Activated CD4-positive, alpha-beta T cell treated with anti-CD3 and anti-CD28 coated beads, Interleukin-2, amount 50 U/mL, for 24 hours (primary cell): ENCODE data around the gene RAP1GAP.
"Not testable (repeated sequence)": the region's sequence is repeated elsewhere in the genome, so short reads cannot be mapped to it uniquely, and the experiment has no call there.

Experiments
- DNase-seq, 2 donors: peaks; one replicate each; pipeline ENCODE4 v3.0.0-alpha.2; 2020; ENCODE audit warnings: low read depth in 1 of 2, low spot score in 1 of 2

RAP1GAP gene

GRCh38 chr1:21680381-21680780 is 11.2 kb upstream of the RAP1GAP start:
- no peak for DNase-seq

DNA sequence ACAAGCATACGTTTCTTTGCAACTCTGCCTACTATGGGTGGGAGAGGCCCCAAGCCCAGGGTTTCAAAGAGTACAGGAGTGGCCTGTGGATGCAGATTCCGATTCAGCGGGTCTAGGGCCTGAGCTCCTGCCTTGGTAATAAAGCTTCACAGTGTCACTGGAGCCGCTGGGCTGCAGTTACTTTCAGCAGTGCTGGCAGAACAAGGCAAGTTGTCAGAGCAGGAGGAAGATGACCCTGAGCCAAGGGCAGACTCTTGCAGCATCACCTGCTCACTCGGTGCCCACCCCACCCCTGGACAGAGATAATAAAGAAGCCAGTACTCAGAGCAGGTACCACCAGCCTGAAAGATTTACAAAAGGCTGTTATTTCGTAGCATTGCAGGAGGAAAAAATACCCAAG is 8.0 kb upstream of the RAP1GAP start:
- DNase-seq: no peak

DNA sequence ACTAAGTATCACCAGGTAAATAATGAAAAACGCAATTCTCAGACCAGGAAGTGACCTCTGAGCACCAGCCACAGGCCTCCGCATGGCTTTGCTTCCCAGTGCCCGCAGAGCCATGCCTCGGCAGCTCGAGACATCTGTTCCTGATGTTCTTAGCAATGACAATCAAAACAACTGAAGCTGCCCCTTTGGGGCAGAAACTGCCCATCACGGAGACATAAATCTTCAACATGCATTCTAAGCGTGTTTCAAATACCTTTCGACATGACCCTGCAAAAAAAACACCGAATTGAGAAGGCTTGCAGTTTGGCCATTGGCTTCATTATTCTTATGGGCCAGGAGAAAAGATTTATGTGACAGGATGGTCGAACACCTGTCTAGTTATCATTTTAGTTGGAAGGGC is 5.8 kb upstream of the RAP1GAP start:
- DNase-seq: no peak

DNA sequence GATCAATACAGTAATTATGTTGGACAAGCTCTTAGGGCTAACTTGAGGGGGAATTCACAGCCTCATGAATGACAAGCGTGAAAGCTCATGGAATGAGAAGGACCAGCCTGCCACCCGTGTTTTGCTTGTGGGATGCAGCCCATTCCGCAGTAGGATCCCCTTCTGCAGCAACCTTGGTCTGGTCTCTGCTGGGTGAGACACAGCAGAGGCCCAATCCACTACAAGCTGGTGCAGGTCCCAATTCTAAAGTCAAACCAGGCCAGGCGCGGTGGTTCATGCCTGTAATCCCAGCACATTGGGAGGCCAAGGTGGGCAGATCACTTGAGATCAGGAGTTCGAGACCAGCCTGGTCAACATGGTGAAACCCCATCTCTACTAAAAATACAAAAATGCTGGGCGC is 4.7 kb upstream of the RAP1GAP start:
- not testable (repeated sequence) for DNase-seq

DNA sequence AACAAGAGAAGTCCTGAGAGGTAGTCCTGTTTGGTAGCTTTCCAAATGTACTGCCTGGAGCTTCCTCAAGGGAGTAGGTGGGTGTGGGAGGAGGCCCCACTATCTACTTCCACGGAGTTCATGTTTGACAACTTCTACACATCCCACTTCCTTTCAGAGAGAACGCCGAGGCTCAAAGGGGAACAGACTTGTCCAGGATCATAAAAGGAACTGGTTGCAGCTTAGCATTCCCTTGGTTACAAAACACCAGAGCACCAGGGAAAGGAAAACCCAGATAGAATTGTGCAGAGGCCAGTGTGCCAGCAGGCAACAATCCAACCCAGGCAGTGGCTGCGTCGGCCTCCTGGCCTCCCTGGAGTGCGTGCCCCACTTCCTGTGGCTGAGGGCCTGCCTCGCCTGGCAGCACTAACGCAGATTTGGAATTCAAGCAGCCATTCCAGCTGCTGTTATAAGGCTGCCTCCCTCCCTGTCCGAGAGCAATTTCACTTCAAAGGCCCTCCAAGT is 4.2 kb upstream of the RAP1GAP start:
- DNase-seq: no peak

DNA sequence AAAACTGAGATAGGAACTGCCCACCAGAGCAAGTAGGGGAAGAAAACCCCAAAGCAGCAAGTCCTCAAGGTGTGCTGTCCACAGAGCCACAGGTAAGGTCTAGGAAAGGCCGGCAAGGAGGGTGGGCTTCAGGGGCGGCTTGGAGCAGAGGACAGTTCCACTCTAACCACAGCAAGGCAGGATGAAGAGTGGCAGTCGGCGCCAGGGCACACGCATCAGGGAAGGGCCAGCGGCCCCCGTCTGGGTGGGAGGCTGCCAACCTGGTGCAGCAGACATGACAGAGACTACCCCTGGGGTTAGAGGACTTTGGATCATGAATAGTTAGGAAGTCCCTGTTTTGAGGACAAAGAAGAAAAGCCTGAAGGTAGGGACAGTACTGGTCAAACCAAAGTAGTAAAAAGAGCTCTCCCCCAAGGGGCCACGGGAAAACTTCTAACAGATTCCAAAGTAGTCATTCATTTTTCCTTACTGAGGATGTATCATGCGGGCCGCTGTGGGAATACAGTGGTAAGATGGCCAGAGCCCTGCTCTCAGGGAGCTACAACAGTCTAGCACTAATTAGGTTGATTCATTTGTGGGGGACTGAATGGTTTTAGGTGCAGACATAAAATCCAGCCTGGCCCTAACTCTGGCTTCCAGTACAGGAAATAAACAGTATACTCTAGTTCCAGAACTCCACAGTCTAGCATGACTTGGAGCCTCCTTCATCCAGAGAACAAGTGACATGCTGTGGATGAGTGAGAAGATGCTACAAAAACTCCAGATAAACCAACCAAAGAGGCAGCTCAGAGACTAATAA is 3.5 kb upstream of the RAP1GAP start:
- no peak for DNase-seq

DNA sequence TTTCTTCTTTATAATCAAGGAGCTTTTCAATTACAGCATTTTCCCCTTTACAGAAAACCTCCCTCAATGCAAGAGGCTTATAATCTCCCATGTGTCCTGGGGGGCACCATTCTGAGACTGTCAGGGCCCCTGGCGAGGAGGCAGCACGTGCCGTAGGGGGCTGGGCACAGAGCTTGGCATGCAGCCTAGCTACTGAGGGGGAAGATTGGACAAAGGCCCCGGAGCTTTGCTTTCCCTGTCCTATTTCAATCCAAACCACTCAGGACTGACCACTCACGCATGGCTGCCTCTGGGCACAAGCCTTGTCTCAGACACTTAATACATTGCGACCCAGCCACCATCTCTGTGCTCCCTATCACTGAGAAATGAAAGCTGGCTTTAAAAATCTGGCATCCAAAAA is 2.8 kb upstream of the RAP1GAP start:
- DNase-seq: no peak

GRCh38 chr1:21670956-21671902 is 2.1 kb upstream of the RAP1GAP start:
- no peak for DNase-seq

DNA sequence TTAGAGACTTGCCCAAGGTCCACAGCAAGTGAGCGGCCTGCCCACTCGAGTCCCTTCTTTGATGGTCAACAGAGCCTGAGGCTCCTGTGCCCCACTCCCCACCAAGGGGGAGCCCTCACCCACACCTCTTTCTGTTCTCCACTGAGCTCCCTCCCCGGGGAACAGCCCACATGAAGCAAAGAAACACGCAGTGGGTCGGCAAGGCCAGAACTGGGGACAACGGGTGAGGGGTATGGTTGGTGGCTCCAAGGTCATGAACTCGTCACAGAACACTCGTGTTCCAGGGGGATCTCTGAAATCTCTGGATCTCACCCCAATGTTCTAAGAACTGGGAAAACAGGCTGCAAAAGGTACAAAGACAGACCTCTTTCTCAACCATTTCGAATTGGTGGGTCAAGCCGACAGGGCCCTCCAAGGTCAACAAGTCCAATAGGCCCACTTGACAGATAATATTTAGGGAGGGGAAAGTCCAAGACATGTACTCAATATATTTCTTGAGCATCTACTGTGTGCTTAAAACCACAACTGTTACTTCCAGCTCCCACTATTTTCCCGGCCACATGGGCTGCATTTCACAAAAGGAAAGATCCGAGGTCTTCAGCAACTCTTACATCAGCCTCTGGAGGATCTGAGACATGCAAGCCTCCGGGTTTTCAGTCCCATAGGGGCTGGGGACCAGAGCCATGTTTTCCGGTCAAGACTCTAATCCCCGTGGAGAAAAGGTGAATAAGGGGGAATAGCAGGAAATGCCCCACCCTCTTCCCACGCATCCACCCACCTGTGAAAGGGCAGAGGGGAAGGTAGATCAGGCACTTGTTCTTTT is 1.1 kb upstream of the RAP1GAP start:
- no peak for DNase-seq

DNA sequence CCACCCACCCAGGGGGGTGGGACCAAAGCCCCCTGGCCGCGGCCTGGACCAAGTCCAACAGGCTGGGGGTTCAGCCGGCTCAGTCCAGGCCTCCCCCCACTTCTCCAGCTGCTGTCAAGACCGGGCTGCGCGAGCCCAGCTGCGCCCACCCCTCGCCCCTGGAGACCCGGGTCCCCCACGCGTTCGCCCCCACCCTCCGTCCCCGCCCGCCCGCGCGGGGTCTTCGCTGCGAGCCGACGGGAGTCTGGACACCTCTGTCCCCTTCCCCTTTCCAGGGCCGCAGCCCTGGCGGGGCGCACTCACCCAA is 253 bp downstream of the RAP1GAP start:
- no peak for DNase-seq

DNA sequence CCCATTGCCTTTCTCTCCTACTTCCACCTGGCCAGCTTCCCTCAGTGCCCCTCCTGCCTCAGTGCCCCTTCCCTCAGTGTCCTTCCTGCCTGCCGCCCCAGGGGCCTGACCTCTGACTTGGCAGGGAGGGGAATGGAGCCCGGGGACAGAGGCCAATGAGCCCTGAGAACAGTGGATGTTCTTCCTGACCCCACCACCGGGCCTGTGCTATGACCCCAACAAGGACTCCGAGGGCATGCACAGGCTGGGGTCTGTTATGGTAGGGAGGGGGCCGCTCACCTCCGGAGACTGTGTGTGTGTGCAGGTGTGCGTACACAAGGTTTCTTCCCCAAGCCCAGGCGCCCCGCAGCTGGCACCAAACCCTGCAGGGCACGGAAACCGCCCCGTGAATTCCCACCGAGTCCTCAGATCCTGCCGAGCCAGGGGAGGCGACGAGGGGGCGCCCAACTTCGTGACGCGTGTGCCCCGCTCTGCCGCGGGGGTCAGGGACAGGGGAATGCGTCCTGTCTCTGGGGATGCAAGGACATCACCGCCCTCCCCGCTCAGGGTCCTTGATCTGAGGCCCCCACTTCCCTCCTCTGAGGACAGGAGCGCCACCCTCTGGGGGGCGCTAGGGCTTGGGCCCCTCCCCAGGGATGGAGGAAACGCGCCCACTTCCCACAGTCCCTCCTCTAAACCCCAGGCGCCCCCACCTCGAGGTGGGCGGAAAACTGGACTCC is 766 bp downstream of the RAP1GAP start:
- no peak for DNase-seq

DNA sequence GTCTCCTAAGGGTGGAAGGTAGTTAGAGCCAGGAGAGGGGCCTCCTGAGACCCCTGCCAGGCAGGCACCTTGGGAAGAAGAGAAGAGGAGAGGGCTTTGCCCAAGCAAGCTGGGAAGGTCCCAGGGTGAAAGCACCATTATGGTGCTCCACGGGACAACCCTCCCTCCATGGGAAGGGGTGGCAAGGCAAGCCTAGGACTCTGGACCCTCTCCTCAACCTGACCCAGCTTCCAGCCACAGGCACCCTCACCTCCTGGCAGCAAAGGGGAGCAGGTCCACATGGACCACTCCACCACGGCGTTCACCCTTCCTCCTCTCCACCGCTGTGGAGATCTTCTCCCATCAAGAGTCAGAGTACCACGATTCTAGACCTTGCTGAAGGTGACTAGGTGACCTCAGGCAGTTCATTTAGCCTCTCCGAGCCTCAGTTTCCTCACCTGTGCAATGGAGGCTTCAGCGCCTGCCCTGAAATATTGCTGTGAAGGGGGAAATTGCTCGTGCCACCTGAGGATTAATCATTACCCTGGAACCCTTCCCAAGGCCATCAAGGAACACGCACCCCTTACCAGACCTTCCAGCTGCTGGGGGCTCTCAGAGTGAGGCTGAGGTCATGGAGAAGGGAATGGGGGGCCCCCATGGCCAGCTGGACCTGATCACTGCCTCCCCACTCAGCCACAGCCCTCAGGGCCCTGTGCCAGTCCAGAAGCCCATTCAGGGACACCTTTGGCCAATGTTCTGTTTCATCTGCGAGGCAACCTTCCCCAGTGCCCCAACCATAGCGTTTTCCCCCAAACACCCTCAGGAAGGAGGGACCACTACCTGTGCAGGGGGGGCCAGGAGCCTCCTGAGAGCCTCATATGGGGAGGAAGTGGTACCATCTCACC is 1.6 kb downstream of the RAP1GAP start:
- DNase-seq: no peak

GRCh38 chr1:21666576-21667320 is 2.4 kb downstream of the RAP1GAP start:
- no peak for DNase-seq

DNA sequence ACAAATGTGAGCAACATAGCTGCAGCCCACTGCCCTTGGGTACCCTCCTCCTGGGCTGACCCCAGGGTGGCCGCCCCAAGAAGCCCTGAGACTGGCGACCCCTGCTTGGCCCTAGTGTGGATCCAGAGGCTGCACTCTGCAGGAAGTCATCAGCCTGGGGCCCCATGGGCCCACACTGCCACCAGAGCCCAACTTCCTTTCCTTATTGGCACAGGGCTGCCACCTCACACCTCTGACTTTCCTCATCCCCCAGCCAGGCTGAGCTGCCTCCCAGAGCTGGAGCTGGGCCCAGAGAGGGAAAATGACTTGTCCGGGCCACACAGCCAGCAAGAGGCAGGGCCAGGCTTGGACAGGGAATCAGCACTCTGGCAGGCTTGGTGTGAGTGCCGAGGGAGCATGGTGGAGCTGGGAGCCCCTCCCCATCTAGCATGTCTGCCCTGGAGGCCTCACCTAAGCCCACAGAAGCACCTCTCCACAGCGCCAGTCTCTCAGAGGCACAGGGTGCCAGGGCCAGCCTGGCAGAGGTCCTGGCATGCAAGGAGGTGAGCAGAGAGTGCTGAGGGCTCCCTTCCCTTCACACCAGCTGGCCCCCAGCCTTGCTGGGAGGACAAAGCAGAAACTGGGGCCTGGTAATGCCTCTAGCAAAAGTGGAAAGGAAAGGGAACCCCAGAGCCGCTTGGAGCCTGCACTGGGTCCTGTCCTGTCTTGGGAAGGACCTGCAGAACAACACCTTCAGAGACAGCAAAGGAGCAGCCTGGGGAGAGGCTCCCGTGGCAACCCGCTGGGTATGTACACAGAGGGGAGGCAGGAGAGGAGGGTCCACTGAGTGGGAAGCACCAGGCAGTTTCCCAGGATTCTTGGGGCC is 3.2 kb downstream of the RAP1GAP start:
- no peak for DNase-seq

GRCh38 chr1:21664806-21665588 is 4.2 kb downstream of the RAP1GAP start:
- DNase-seq: no peak

DNA sequence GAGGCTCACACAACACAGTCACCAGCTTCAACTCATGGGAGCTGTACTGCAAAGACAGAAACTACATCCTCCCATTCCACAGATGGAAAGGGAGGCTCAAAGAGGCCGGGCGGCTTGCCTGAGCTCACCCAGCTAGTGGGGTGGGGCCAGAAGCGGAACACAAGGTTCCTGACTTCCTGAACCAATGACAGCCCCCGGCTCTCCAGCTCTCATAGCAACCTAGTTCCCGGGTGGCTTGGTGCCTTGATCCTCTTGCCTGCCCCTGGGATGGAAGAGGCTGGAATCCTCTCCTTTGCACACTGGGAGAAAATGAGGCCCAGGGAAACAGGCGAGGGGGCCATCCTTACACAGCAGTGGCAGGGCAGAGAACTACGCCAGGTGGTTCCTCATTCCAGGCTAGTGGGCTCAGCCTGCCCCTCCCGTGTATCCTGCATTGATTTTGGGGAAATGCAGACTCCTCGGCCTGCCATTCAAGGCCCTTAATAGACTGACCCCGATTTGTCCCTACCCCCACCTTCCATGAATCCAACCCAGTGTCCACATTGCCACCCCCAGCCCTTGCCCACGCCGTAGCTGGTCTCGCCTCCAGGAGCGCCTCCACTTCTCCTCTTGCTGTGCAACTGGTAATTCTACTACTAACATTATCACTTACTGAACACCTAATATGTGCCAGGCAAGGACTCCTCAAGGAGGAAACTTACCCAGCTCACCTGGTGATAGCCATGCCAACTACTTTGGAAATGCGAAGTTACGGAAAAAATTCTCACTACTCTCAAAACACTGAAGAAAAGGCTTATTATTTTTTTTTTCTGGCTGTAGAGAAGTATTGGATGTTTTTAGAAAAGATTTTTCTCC is 5.0 kb downstream of the RAP1GAP start:
- no peak for DNase-seq
